ENCODE measurements around the gene CADM2. TPM values are rescaled to one million over a fixed set of nuclear protein-coding genes. Genes with fewer than 3 reads are reported as not detected.

The CADM2 gene
- total and polyA plus RNA-seq, 5 experiments from 2014 or later, result 0.12 to 0.96 (median 0.55) TPM; not detected in 2

DNA sequence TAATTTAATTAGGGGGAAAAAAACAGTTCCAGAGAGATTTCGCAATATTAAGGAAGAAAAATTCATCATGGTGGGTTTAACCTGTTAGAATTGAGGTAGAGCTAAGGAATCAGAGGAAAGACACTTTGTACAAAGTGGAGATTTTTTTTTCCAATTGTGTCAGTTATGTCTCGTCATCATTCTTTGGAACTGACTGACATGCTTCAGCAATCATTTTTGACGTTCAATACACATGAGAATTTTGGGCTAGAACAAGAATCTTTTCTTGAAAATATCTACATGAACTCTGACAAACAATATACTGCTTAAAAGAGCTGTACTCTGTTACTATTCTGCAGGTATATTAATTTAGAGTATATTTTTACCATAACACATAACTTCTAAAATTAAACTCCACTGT, 878.6 kb downstream of the CADM2 start:
- no peak overlapping the region for H3K27ac Mint-ChIP-seq
- H3K4me3 Mint-ChIP-seq, result no peak overlapping the region
- no peaks in the 10 kb centered on the region for H3K27me3 Mint-ChIP-seq
- DNase-seq, result no peak
- ATAC-seq, result no peak
- POLR2A ChIA-PET, result no interaction called here
- H3K4me1 Mint-ChIP-seq, result no peaks in the 10 kb centered on the region
- H3K36me3 Mint-ChIP-seq, result no peaks in the 10 kb centered on the region
- peaks cover 0 to 5% (median 0%) of the 10 kb centered on the region in 9 donors for H3K9me3 Mint-ChIP-seq

DNA sequence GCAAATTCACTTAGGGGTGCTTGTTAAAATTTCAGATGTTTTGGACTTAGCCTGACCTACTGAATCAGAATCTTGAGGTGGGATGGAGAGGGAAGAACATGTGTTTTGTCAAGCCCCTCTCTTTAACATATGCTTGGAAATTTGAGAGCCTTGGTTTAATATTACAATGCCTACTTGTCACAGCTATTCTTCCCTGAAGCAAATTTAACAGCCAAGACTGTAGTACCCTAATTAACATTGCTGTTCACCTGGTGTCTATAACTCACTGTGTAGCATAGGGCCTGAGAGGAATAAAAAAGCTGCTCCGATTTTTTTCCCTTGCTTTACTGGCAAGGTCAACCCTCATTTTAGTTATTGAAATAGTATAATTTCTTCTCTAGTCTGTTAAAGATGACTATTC, 880.1 kb downstream of the CADM2 start:
- DNase-seq (no peak), ATAC-seq (no peak)
- H3K9me3 Mint-ChIP-seq, result peaks cover 0 to 2% (median 0%) of the 10 kb centered on the region in 9 donors
- no peak overlapping the region for H3K4me3 Mint-ChIP-seq
- no peaks in the 10 kb centered on the region for H3K27me3 Mint-ChIP-seq
- POLR2A ChIA-PET, result no interaction called here
- no peaks in the 10 kb centered on the region for H3K36me3 Mint-ChIP-seq
- H3K27ac Mint-ChIP-seq, result no peak overlapping the region
- H3K4me1 Mint-ChIP-seq, result no peaks in the 10 kb centered on the region

DNA sequence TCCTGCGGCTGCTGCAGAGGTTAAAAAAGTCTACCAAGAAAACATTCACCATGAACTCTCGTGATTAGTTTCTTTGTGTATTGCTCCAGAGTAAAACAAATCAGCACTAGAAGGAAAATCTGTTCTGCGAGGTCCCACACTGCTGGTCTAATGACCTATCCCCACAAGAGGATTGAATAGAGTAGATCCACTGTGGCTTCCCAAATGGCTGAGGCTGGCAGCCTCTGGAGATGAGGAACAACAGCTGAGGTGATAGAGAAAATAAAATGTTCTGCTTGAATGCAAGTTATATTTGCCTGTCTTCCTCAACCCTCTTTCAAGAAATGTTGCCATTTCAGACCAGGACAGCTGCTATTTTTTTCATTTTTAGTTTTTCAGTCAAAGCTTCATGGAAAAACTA, 883.3 kb downstream of the CADM2 start:
- Mint-ChIP-seq H3K36me3 (no peaks in the 10 kb centered on the region), H3K27ac (no peak overlapping the region), H3K9me3 (peaks cover 0 to 5% (median 0%) of the 10 kb centered on the region in 9 donors), H3K4me1 (no peaks in the 10 kb centered on the region), H3K27me3 (no peaks in the 10 kb centered on the region), H3K4me3 (no peak overlapping the region)
- POLR2A ChIA-PET, result no interaction called here
- no peak for DNase-seq
- no peak for ATAC-seq

DNA sequence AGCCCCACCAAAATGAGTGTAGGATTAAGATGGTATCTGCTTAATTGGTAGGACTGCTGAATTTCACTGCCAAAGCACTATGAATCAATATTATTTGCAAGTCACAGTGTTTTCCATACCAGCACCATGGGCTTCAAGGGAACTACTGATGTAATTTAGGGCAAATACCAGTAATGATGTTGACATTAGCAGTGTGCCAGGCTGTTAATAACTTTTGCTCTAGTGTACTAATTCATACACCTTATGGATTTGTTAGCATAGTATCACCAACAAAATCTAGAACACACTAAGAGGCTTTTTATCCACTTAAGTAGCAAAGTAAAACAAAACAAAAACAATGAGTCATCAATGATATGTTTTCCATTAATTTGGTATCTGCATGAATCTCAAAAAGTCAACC, 888.2 kb downstream of the CADM2 start:
- Mint-ChIP-seq H3K9me3 (peaks cover 0 to 9% (median 2%) of the 10 kb centered on the region in 9 donors), H3K36me3 (no peaks in the 10 kb centered on the region), H3K4me3 (no peak overlapping the region), H3K4me1 (no peaks in the 10 kb centered on the region), H3K27me3 (no peaks in the 10 kb centered on the region), H3K27ac (no peak overlapping the region)
- DNase-seq (no peak), ATAC-seq (no peak)
- POLR2A ChIA-PET, result no interaction called here

GRCh38 chr3:85851071-85851470, 892.3 kb downstream of the CADM2 start:
- no peak overlapping the region for H3K27ac Mint-ChIP-seq
- no peaks in the 10 kb centered on the region for H3K36me3 Mint-ChIP-seq
- no peak for DNase-seq
- H3K4me3 Mint-ChIP-seq, result no peak overlapping the region
- no peaks in the 10 kb centered on the region for H3K4me1 Mint-ChIP-seq
- ATAC-seq, result no peak
- no peaks in the 10 kb centered on the region for H3K27me3 Mint-ChIP-seq
- peaks cover 0 to 13% (median 6%) of the 10 kb centered on the region in 9 donors for H3K9me3 Mint-ChIP-seq
- POLR2A ChIA-PET, result no interaction called here

DNA sequence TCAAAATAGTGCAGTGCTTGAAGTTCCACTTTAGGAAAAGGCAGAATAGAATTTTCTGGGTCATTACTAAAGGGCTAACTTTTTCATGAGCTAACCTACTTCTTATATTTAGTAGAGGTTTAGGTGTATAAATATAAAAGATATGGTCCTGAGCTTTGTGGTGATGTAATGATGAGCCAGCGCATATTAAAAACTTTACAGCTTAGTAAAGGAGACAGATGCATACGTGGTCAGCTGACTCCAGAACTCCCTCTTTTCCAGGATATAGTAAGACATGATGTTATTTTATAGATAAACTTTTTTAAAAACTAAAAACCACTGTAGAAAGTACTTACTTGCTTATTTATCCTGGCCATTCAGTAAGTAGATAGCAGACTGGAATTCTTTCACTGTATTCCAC, 895.0 kb downstream of the CADM2 start:
- POLR2A ChIA-PET, result no interaction called here
- no peak for ATAC-seq
- H3K27me3 Mint-ChIP-seq, result no peaks in the 10 kb centered on the region
- H3K4me1 Mint-ChIP-seq, result no peaks in the 10 kb centered on the region
- no peak overlapping the region for H3K27ac Mint-ChIP-seq
- no peak overlapping the region for H3K4me3 Mint-ChIP-seq
- H3K9me3 Mint-ChIP-seq, result peaks cover 0 to 13% (median 6%) of the 10 kb centered on the region in 9 donors
- H3K36me3 Mint-ChIP-seq, result no peaks in the 10 kb centered on the region
- no peak for DNase-seq

DNA sequence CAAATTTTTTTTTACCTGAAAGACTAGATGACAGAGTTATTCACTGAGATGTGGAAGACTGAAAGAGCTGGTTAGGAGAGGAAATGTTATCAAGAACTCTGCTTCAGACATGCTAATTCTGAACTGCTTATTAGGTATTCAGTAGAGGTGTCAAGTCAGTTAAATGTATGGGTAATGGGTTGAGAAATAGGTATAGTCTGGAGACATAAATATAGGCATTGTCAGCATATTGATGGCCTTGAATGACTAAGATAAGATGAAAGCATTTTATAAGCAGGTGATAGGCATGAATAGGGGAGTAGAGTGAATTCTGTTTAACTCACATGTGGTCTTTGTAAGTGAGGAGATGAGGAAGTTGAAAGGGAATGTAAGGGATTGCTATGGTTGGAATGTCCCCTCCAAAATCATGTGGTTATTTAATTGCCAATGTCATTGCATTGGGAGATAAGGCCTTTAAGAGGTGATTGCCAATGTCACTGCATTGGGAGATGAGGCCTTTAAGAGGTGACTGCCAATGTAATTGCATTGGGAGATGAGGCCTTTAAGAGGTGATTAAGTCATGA, 904.2 kb downstream of the CADM2 start:
- no peak for ATAC-seq
- peaks cover 0 to 32% (median 0%) of the 10 kb centered on the region in 9 donors for H3K9me3 Mint-ChIP-seq
- no peak overlapping the region for H3K27ac Mint-ChIP-seq
- POLR2A ChIA-PET, result no interaction called here
- H3K27me3 Mint-ChIP-seq, result no peaks in the 10 kb centered on the region
- DNase-seq, result no peak
- no peak overlapping the region for H3K4me3 Mint-ChIP-seq
- H3K36me3 Mint-ChIP-seq, result no peaks in the 10 kb centered on the region
- H3K4me1 Mint-ChIP-seq, result no peaks in the 10 kb centered on the region

DNA sequence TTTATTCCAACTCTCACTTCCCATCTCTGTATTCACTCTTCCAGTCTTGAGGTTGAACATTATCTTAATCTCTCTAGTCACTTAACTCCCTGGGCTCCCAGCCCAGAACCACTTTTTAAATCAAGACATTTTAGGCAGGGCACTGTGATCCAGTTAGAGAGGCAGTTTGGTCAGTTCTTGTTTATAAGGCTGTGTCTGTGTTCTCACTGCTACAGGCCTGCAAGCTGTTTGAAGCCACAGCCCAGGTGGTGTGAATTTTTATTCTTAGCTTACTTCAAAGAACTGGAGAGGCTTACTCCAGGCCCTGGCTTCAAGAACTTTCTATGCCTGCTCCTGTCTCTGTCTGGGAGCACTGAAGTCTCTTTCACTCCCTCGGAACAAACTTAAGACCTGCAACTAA, 906.1 kb downstream of the CADM2 start:
- ATAC-seq (no peak), DNase-seq (no peak)
- peaks cover 0 to 32% (median 0%) of the 10 kb centered on the region in 9 donors for H3K9me3 Mint-ChIP-seq
- H3K4me3 Mint-ChIP-seq, result no peak overlapping the region
- no peak overlapping the region for H3K27ac Mint-ChIP-seq
- no peaks in the 10 kb centered on the region for H3K27me3 Mint-ChIP-seq
- no peaks in the 10 kb centered on the region for H3K4me1 Mint-ChIP-seq
- POLR2A ChIA-PET, result no interaction called here
- H3K36me3 Mint-ChIP-seq, result no peaks in the 10 kb centered on the region

DNA sequence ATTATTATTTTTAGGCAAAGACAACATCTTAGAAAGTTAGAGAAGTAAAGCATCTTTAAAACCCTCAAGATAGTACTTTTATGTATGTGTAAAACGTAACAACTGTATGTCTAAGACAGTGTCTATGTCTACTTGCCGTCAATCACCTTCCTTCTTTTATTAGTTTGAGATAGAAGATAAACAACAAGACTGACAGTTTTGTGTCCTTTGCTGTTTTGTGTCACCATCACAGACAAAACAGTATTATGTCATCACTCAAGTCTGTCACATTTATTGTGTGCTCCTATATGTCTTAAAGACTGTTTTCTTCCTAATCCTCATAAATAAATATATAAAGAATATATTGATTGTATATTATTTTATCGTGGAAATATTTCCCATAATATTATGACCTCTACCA, 908.3 kb downstream of the CADM2 start:
- DNase-seq (no peak), ATAC-seq (no peak)
- Mint-ChIP-seq H3K4me3 (no peak overlapping the region), H3K27me3 (no peaks in the 10 kb centered on the region), H3K27ac (no peak overlapping the region), H3K9me3 (peaks cover 0 to 17% (median 5%) of the 10 kb centered on the region in 9 donors), H3K4me1 (no peaks in the 10 kb centered on the region), H3K36me3 (no peaks in the 10 kb centered on the region)
- POLR2A ChIA-PET, result no interaction called here

- H3K27me3 Mint-ChIP-seq, result no peaks in the 10 kb centered on the region
- no peak overlapping the region for H3K4me3 Mint-ChIP-seq
- no peak for ATAC-seq
- H3K27ac Mint-ChIP-seq, result no peak overlapping the region
- no peaks in the 10 kb centered on the region for H3K4me1 Mint-ChIP-seq
- POLR2A ChIA-PET, result no interaction called here
- DNase-seq, result no peak
- H3K36me3 Mint-ChIP-seq, result no peaks in the 10 kb centered on the region
- peaks cover 0 to 15% (median 4%) of the 10 kb centered on the region in 9 donors for H3K9me3 Mint-ChIP-seq
These were observed 916.8 kb downstream of the CADM2 start for GRCh38 chr3:85875589-85875988.

DNA sequence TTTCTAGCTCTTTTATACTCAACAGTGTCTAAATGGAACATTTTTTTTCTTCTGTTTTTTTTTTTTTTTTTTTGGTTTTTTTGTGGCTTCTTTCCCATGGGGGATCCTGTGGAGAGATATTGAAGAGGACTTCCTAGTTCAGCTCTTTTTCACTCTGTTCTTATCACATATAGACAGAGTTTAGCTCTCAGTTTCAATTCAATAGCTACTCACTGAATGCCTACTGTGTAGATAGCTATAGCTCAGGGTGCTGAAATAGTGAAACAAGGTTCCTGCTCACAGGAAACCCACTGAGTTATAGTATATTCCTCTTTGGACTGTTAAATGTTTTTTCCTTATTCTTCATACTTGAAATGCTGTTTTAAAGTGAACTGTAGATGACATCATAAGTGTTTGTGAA, 918.8 kb downstream of the CADM2 start:
- peaks cover 0 to 22% (median 7%) of the 10 kb centered on the region in 9 donors for H3K9me3 Mint-ChIP-seq
- H3K4me1 Mint-ChIP-seq, result no peaks in the 10 kb centered on the region
- POLR2A ChIA-PET, result no interaction called here
- no peaks in the 10 kb centered on the region for H3K27me3 Mint-ChIP-seq
- no peaks in the 10 kb centered on the region for H3K36me3 Mint-ChIP-seq
- H3K27ac Mint-ChIP-seq, result no peak overlapping the region
- no peak for ATAC-seq
- DNase-seq, result no peak
- no peak overlapping the region for H3K4me3 Mint-ChIP-seq

- Mint-ChIP-seq H3K4me1 (no peaks in the 10 kb centered on the region), H3K27ac (no peak overlapping the region), H3K9me3 (peaks cover 0 to 15% (median 8%) of the 10 kb centered on the region in 9 donors), H3K36me3 (no peaks in the 10 kb centered on the region), H3K4me3 (no peak overlapping the region), H3K27me3 (no peaks in the 10 kb centered on the region)
- POLR2A ChIA-PET, result no interaction called here
- no peak for DNase-seq
- ATAC-seq, result no peak
These were observed 923.1 kb downstream of the CADM2 start for GRCh38 chr3:85881833-85882393.

DNA sequence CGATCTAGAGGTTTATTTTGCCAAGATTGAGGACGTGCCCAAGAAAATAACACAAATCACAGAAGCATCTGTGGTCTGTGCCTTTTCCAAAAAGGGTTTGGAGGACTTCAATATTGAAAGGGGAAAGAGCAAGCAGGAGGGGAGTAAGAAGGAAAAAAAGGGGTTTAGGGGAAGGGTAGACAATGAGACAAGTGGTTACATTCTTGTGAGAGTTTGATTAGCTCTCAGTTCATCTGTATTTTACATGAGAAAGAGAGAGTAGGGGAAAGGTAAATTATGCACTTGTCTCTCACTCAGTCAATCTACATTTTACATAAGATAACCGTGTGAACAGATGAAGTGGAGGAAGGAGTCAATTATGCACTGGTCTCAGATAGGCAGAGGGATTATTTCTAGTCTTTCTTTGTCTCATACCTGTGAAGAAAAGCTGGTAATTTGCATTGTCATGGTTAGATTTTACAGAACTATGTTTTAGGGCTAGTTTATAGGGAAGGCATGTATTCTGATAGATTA, 931.3 kb downstream of the CADM2 start:
- POLR2A ChIA-PET, result no interaction called here
- Mint-ChIP-seq H3K4me3 (no peak overlapping the region), H3K9me3 (peaks cover 0 to 44% (median 9%) of the 10 kb centered on the region in 9 donors), H3K27ac (no peak overlapping the region), H3K27me3 (no peaks in the 10 kb centered on the region), H3K36me3 (peaks cover 0 to 12% (median 0%) of the 10 kb centered on the region in 3 donors), H3K4me1 (no peaks in the 10 kb centered on the region)
- no peak for ATAC-seq
- DNase-seq, result no peak

DNA sequence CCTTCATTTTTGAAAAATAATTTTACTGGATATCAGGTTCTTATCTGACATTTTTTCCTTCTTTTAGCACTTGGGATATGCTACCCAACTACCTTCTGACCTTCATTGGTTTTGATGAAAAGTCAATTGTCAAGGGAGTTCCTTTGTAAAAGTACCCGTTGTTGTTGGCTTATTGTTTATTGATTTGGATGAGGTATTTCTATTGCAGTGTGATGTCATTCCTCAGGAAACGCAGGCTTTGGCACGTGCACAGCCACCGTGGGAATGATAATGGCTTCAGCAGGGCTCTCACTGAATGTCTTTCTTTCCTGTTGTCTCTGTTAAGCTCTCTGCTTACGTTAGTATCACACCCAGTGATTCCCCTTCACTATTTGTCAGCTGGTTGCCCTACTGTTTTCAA, 944.6 kb downstream of the CADM2 start:
- POLR2A ChIA-PET, result no interaction called here
- no peaks in the 10 kb centered on the region for H3K36me3 Mint-ChIP-seq
- H3K27me3 Mint-ChIP-seq, result no peaks in the 10 kb centered on the region
- no peak for DNase-seq
- H3K4me3 Mint-ChIP-seq, result no peak overlapping the region
- H3K4me1 Mint-ChIP-seq, result no peaks in the 10 kb centered on the region
- peaks cover 2 to 17% (median 6%) of the 10 kb centered on the region in 9 donors for H3K9me3 Mint-ChIP-seq
- no peak overlapping the region for H3K27ac Mint-ChIP-seq
- no peak for ATAC-seq

All from naive thymus-derived CD8-positive, alpha-beta T cell (primary cell).